Measurements from ENCODE around the gene AASDHPPT. TPM values are rescaled to one million over a fixed set of nuclear protein-coding genes. Genes with fewer than 3 reads are reported as not detected.

The AASDHPPT gene
- total and polyA plus RNA-seq, 12 donors = 13.8 to 97.2 (median 39.8) TPM

GRCh38 chr11:106137758-106138157, 60.3 kb downstream of the AASDHPPT start:
- Histone ChIP-seq H3K9me3 (replicated peaks in 1 of 3) (no peaks in the 10 kb centered on the region), H3K27ac (no peak overlapping the region), H3K27me3 (no peaks in the 10 kb centered on the region), H3K4me3 (no peak overlapping the region), H3K4me1 (replicated peaks in 1 of 2) (peaks cover 0 to 4% of the 10 kb centered on the region in 2 donors), H3K36me3 (replicated peaks in 1 of 2) (no peaks in the 10 kb centered on the region)
- TF ChIP-seq POLR2A (IDR thresholded peaks at IDR 0.05) = no peak
- no peak for TF ChIP-seq CTCF (IDR thresholded peaks at IDR 0.05)
- intact Hi-C loops (cut with DNase I) = no loop called here
- no peak for DNase-seq
- 58 to 81% (median 70%) methylated on average over 1 of the region's 1 CpG for WGBS, 4 donors

Other genes with a start within 250 kb of the AASDHPPT start
- 10 to 100 TPM in 8 of 9 donors, 1 to 10 TPM in 1; 5.0 to 36.2 (median 19.3) TPM for gene MSANTD4, start 55.4 kb upstream of the AASDHPPT start, total RNA-seq
- 10 to 100 TPM in 1 of 3 donors, 1 to 10 TPM in 2; 3.7 to 25.9 (median 8.1) TPM for gene MSANTD4, start 55.4 kb upstream of the AASDHPPT start, polyA plus RNA-seq
- gene KBTBD3, start 315 bp upstream of the AASDHPPT start, total RNA-seq = 10 to 100 TPM in 4 of 9 donors, 1 to 10 TPM in 4, under 1 TPM in 1; 0.97 to 13.3 (median 7.0) TPM
- gene KBTBD3, start 315 bp upstream of the AASDHPPT start, polyA plus RNA-seq = 1 to 10 TPM; 3.6 to 7.2 (median 4.0) TPM

Data from adrenal gland (tissue), 12 donors.